Mucosa of descending colon (tissue), 3 donors: Measurements from ENCODE around the gene TNFSF11. TPM values are rescaled to one million over a fixed set of nuclear protein-coding genes. Genes with fewer than 3 reads are reported as not detected.

ENCODE experiments used
- ATAC-seq: fragments of 200-7000 bp; cut with Tn5 transposase; one replicate; pipeline ENCODE4 v1.9.1; 2020; ENCODE audit warnings: mild to moderate bottlenecking, moderate library complexity
- DNase-seq, 3 donors: peaks; one replicate each; pipeline ENCODE4 v3.0.0-alpha.2; 2020
- H3K36me3 ChIP-seq: fragments of 200-600 bp; one replicate; pipeline ENCODE4 v1.8.0; 2021; ENCODE audit warnings: low read depth, mild to moderate bottlenecking
- H3K4me1 ChIP-seq: fragments of 200-600 bp; one replicate; pipeline ENCODE4 v1.8.0; 2021; ENCODE audit warnings: low read depth, mild to moderate bottlenecking
- H3K4me3 ChIP-seq: fragments of 200-600 bp; one replicate; pipeline ENCODE4 v1.8.0; 2021; ENCODE audit warnings: mild to moderate bottlenecking
- H3K9me3 ChIP-seq: fragments of 200-600 bp; one replicate; pipeline ENCODE4 v1.8.0; 2021; ENCODE audit warnings: mild to moderate bottlenecking
- intact Hi-C, 2 donors: fragments of 100-400 bp; cut with DNase I in 1 of 2; cut with micrococcal nuclease in 1 of 2; formaldehyde crosslinking; loops; one replicate each; pipeline versions ENCODE4 v1.11.0 to v1.11.1; 2022; cut with DNase I, micrococcal nuclease
- total RNA-seq, 3 donors: library from RNA; stranded (reverse); fragmentation: NEBNext Ultra II Directional in 2 of 3; extraction: Animal tissue kit (Norgen Biotek cat#: 25700) in 2 of 3; gene quantifications; one replicate each; pipeline versions ENCODE4 v1.2.1 to v1.2.4, GENCODE V29; 2021 to 2023
- TF ChIP-seq, protein P1 (sequence below): fragments of 200-600 bp; IDR thresholded peaks from one replicate; pipeline ENCODE4 v1.8.0; 2022; ENCODE audit warnings: antibody characterized with exemption, mild to moderate bottlenecking
- donor health status: DM: no; HTN: no; CAD: no; lungs with moderate emphysema.
- donor health status: DM: no; HTN: no; CAD: no.
- donor health status: DM: no; HTN: yes; CAD: no.

The TNFSF11 gene
- total RNA-seq, 3 donors from 2014 or later: 0.13 to 0.89 (median 0.38) TPM

GRCh38 chr13:42650506-42650905 is 76.6 kb downstream of the TNFSF11 start:
- H3K36me3 ChIP-seq: no peaks in the 10 kb centered on the region
- H3K9me3 ChIP-seq: no peaks in the 10 kb centered on the region
- intact Hi-C loops: no loop called here
- no peak overlapping the region for H3K4me3 ChIP-seq
- TF ChIP-seq, protein P1, sequence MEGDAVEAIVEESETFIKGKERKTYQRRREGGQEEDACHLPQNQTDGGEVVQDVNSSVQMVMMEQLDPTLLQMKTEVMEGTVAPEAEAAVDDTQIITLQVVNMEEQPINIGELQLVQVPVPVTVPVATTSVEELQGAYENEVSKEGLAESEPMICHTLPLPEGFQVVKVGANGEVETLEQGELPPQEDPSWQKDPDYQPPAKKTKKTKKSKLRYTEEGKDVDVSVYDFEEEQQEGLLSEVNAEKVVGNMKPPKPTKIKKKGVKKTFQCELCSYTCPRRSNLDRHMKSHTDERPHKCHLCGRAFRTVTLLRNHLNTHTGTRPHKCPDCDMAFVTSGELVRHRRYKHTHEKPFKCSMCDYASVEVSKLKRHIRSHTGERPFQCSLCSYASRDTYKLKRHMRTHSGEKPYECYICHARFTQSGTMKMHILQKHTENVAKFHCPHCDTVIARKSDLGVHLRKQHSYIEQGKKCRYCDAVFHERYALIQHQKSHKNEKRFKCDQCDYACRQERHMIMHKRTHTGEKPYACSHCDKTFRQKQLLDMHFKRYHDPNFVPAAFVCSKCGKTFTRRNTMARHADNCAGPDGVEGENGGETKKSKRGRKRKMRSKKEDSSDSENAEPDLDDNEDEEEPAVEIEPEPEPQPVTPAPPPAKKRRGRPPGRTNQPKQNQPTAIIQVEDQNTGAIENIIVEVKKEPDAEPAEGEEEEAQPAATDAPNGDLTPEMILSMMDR: no peak
- DNase-seq: no peak
- ATAC-seq: no peak
- H3K4me1 ChIP-seq: no peaks in the 10 kb centered on the region

DNA sequence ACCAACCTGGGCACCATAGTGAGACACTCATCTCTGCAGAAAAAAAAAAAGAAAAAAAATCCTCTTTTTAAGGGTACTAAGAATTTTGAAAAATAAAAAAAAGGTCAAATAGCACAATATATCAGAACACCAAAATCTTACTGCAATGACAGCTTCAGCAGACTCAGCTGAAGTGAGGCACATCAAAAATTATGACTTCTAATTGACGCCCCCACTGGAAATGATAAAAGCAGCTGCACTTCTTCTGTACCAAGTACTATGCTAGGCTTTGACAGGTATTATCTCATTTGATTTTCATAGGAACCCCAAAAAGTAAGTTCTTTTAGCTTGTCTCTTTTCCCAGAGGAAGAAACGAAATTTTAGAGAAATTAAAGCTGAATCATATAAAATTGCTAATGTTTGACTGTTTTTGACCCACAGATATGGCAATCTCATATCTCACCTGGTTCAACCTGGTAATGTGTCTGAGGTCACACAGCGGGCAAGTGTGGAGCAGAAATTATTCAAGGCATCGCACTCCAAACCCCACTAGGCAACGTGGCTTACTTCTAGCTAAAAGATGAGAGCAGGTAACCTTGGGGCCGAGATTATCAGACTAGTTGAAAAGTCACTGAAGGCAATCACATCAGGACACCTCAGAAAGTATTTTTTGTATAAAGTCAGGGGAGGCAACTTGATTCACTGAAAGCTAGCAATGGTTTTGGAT is 78.1 kb downstream of the TNFSF11 start:
- TF ChIP-seq, protein P1: no peak
- Histone ChIP-seq H3K4me1 (no peaks in the 10 kb centered on the region), H3K36me3 (no peaks in the 10 kb centered on the region), H3K4me3 (no peak overlapping the region), H3K9me3 (no peaks in the 10 kb centered on the region)
- no peak for ATAC-seq
- DNase-seq: no peak
- intact Hi-C loops: no loop called here

DNA sequence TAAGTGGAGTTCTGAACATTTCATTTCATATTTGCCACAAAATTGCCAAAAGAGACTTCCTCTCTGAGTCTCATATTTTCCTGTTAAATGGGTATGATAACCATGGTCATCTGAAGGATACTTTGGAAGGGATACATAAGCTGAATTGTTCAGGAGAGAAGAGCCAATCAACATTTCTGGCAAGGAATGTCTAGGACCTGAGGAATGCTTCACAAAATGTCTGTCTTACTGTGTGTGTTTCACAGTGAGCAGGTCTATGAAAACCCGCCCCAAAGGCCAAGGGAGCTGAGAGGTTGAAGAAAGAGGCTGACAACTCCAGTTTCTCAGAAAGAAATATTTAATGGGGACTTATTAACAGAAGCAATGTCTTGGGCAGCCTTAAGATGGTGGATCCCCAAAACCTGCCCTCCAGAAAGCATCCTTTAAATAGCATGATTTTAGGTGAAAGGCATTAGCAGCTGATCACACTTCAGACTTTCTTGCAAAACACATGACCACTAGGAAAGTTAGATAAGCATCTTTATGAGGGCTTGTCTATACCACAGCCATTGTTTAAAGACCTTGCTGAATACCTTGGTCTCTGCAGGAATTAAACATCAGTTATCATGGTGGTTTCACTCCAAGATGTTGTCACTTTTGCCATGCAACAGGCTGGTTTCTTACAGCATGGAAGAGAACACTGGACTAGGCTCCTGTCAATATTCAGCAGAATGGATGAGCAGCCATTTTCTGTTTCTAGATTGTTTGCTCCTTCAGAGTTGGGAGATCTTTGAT is 78.9 kb downstream of the TNFSF11 start:
- Histone ChIP-seq H3K4me1 (no peaks in the 10 kb centered on the region), H3K36me3 (no peaks in the 10 kb centered on the region), H3K9me3 (no peaks in the 10 kb centered on the region), H3K4me3 (no peak overlapping the region)
- no peak for ATAC-seq
- TF ChIP-seq, protein P1: no peak
- intact Hi-C loops: no loop called here
- DNase-seq: no peak

DNA sequence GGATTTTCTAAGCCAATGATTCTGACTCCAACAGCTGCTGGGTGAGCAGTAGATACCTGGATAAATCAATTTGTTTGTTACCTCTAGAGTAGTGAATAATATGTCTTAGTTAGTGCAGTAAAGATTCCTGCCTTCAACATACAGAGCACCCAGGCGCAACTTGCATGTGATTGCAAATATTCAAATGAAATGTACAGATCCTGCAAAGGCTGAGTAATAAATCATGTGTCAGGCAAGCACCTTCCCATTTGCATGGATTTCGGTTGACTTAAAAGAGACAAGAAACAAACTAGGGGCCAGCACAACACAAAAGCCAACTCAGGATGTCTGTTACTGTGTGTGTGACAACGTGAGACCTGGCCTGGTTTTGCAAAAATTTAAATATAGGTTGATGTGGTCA is 79.7 kb downstream of the TNFSF11 start:
- H3K4me1 ChIP-seq: no peaks in the 10 kb centered on the region
- DNase-seq (no peak), ATAC-seq (no peak)
- no peak overlapping the region for H3K4me3 ChIP-seq
- no peaks in the 10 kb centered on the region for H3K9me3 ChIP-seq
- H3K36me3 ChIP-seq: no peaks in the 10 kb centered on the region
- intact Hi-C loops: no loop called here
- TF ChIP-seq, protein P1: no peak

GRCh38 chr13:42654212-42654611 is 80.3 kb downstream of the TNFSF11 start:
- intact Hi-C loops: no loop called here
- H3K9me3 ChIP-seq: no peaks in the 10 kb centered on the region
- H3K4me3 ChIP-seq: no peak overlapping the region
- TF ChIP-seq, protein P1: no peak
- ATAC-seq: no peak
- no peak for DNase-seq
- H3K36me3 ChIP-seq: no peaks in the 10 kb centered on the region
- H3K4me1 ChIP-seq: no peaks in the 10 kb centered on the region
